ENCODE measurements around the gene FSD1.

FSD1 gene

DNA sequence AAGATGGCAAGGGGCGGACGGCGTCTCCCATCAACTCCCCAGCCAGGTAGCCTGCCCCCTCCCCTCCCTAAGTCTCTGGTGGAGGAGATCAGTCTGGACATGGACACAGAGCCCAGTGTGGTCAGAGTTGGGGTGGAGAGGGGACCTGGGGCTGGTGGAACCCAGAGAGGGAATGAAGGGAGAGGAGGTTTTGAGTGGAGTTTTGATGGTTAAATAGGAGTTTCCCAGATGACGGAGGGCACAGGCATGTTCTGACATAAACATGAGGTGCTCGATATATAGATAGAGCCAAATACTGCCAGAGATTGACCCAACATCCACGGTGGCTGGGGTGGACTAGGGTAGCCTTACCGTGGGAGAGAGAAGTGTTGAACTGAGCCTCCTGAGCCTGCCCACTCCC lies 14.1 kb downstream of the FSD1 start:
- TF ChIP-seq ZBTB7A (IDR thresholded peaks at IDR 0.05; ENCODE audit: low read depth) = no peak

DNA sequence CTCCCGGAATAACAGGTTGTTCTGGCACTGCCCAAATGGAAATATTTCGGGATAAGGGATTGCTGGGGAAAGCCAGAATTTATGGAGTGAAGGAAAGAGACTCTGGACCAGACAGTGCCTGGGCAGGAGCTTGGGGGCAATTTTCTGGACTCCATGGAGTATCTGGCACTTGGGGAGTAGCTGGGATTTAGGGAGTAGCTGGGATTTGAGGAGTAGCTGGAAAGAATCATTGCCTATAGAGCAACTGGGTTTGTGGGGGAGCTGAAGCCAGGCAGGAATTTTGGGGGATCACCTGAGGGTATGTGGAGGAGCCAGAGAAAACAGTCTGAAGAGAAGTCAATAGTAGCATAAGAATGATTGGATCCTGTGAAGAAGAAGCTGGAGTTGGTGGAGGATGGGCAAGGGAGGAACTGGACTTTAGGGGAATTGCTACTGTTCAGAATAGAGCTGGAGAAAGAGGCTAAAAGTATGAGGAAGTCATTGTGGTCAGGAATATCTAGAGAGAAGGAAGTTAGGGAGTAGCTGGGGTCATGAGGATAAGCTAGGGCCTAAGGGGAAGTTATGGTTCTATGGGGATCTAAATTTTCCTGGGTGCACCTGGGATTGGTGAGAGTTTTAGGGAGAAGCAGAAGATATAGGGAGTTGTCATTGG lies 14.8 kb downstream of the FSD1 start:
- TF ChIP-seq, protein P1, sequence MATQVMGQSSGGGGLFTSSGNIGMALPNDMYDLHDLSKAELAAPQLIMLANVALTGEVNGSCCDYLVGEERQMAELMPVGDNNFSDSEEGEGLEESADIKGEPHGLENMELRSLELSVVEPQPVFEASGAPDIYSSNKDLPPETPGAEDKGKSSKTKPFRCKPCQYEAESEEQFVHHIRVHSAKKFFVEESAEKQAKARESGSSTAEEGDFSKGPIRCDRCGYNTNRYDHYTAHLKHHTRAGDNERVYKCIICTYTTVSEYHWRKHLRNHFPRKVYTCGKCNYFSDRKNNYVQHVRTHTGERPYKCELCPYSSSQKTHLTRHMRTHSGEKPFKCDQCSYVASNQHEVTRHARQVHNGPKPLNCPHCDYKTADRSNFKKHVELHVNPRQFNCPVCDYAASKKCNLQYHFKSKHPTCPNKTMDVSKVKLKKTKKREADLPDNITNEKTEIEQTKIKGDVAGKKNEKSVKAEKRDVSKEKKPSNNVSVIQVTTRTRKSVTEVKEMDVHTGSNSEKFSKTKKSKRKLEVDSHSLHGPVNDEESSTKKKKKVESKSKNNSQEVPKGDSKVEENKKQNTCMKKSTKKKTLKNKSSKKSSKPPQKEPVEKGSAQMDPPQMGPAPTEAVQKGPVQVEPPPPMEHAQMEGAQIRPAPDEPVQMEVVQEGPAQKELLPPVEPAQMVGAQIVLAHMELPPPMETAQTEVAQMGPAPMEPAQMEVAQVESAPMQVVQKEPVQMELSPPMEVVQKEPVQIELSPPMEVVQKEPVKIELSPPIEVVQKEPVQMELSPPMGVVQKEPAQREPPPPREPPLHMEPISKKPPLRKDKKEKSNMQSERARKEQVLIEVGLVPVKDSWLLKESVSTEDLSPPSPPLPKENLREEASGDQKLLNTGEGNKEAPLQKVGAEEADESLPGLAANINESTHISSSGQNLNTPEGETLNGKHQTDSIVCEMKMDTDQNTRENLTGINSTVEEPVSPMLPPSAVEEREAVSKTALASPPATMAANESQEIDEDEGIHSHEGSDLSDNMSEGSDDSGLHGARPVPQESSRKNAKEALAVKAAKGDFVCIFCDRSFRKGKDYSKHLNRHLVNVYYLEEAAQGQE (IDR thresholded peaks at IDR 0.05; ENCODE audit: low read depth) = no peak
- TF ChIP-seq NFIC (IDR thresholded peaks at IDR 0.05) (no peak), YY1 (IDR thresholded peaks at IDR 0.05; ENCODE audit: low read depth) (no peak), TEAD4 (IDR thresholded peaks at IDR 0.05) (no peak), TAF1 (IDR thresholded peaks at IDR 0.05; ENCODE audit: low read depth) (no peak), EP300 (IDR thresholded peaks at IDR 0.05; ENCODE audit: borderline replicate concordance) (no peak), FOXM1 (IDR thresholded peaks at IDR 0.05; ENCODE audit: borderline replicate concordance, low read depth) (no peak), EGR1 (IDR thresholded peaks at IDR 0.05) (no peak), TCF12 (IDR thresholded peaks at IDR 0.05; ENCODE audit: low read depth) (no peak), CEBPB (IDR thresholded peaks at IDR 0.05) (no peak), RAD21 (IDR thresholded peaks at IDR 0.05; ENCODE audit: low read depth) (no peak), CREB1 (IDR thresholded peaks at IDR 0.05; ENCODE audit: low read depth) (no peak), ZBTB7A (IDR thresholded peaks at IDR 0.05; ENCODE audit: low read depth) (no peak)
- TF ChIP-seq, protein P2, sequence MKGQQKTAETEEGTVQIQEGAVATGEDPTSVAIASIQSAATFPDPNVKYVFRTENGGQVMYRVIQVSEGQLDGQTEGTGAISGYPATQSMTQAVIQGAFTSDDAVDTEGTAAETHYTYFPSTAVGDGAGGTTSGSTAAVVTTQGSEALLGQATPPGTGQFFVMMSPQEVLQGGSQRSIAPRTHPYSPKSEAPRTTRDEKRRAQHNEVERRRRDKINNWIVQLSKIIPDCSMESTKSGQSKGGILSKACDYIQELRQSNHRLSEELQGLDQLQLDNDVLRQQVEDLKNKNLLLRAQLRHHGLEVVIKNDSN (IDR thresholded peaks at IDR 0.05) = no peak
- TF ChIP-seq, protein P3, sequence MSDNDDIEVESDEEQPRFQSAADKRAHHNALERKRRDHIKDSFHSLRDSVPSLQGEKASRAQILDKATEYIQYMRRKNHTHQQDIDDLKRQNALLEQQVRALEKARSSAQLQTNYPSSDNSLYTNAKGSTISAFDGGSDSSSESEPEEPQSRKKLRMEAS (IDR thresholded peaks at IDR 0.05) = no peak

DNA sequence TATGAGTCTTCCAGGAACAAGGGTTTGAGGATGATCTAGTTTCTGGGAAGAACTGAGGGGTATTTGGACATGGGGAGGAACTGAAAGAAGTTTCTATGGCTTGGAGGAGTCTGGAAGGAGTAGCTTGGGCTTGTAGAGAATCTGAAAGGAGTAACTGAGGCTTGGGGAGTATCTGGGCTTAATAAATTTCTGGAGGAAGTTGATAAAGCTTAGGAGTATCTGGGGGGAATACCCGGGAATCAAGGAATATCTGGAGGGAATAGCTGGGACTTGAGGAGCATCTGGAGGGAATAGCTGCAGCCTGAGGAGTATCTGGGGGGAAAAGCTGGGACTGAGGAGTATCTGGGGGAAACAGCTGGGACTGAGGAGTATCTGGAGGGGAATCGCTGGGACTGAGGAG lies 16.0 kb downstream of the FSD1 start:
- TF ChIP-seq FOXM1 (IDR thresholded peaks at IDR 0.05; ENCODE audit: borderline replicate concordance, low read depth) (no peak), RAD21 (IDR thresholded peaks at IDR 0.05; ENCODE audit: low read depth) (no peak), CEBPB (IDR thresholded peaks at IDR 0.05) (no peak), EGR1 (IDR thresholded peaks at IDR 0.05) (no peak), YY1 (IDR thresholded peaks at IDR 0.05; ENCODE audit: low read depth) (no peak), TEAD4 (IDR thresholded peaks at IDR 0.05) (no peak), TAF1 (IDR thresholded peaks at IDR 0.05; ENCODE audit: low read depth) (no peak), ZBTB7A (IDR thresholded peaks at IDR 0.05; ENCODE audit: low read depth) (no peak), CREB1 (IDR thresholded peaks at IDR 0.05; ENCODE audit: low read depth) (no peak)
- TF ChIP-seq, protein P1 (IDR thresholded peaks at IDR 0.05; ENCODE audit: low read depth) = no peak

DNA sequence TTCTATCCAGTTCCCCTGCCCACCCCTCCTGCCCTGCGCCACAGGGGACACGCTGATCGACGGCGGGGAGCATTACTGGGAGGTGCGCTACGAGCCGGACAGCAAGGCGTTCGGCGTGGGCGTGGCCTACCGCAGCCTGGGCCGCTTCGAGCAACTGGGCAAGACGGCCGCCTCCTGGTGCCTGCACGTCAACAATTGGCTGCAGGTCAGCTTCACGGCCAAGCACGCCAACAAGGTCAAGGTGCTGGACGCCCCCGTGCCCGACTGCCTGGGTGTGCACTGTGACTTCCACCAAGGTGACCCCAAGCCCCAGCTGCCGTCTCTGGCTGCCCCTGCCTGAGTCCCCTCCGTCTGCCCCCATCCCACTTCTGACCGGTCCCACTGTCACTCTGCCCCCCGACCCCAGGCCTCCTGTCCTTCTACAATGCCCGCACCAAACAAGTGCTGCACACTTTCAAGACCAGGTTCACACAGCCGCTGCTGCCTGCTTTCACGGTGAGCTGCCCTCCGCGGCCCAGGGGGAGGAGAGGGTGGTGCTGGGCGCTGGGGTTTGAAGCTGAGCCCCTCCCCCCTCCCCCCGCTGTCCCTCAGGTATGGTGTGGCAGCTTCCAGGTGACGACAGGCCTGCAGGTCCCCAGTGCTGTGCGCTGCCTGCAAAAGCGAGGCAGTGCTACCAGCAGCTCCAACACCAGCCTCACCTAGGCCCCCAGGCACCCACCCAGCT lies 18.7 kb downstream of the FSD1 start:
- no peak for TF ChIP-seq TAF1 (IDR thresholded peaks at IDR 0.05; ENCODE audit: low read depth)

DNA sequence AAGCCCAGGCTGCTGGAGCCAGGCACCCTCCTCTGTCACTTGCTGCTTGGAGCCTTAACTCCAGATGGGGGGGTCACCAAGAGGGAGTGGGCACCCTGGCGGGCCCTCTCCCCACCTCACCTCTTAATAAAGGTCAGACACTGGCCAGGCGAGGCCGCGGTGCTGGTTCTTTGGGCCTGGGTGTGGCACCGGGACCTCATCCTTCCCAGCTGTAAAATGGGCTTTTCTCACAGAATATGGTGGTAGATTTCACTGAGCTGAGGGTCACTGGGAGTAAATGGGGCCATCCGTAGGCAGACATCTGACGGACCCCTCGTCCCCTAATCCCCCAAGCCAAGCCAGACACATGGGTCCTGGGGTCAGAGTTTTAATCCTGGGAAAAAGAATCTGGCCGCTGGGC lies 19.3 kb downstream of the FSD1 start:
- no peak for TF ChIP-seq CEBPB (IDR thresholded peaks at IDR 0.05)
- no peak for TF ChIP-seq RAD21 (IDR thresholded peaks at IDR 0.05; ENCODE audit: low read depth)
- no peak for TF ChIP-seq ZBTB7A (IDR thresholded peaks at IDR 0.05; ENCODE audit: low read depth)
- no peak for TF ChIP-seq NFIC (IDR thresholded peaks at IDR 0.05)
- TF ChIP-seq TAF1 (IDR thresholded peaks at IDR 0.05; ENCODE audit: low read depth) = no peak
- no peak for TF ChIP-seq TCF12 (IDR thresholded peaks at IDR 0.05; ENCODE audit: low read depth)
- TF ChIP-seq YY1 (IDR thresholded peaks at IDR 0.05; ENCODE audit: low read depth) = no peak
- TF ChIP-seq EP300 (IDR thresholded peaks at IDR 0.05; ENCODE audit: borderline replicate concordance) = no peak
- TF ChIP-seq, protein P3 (IDR thresholded peaks at IDR 0.05) = no peak
- TF ChIP-seq CREB1 (IDR thresholded peaks at IDR 0.05; ENCODE audit: low read depth) = no peak

DNA sequence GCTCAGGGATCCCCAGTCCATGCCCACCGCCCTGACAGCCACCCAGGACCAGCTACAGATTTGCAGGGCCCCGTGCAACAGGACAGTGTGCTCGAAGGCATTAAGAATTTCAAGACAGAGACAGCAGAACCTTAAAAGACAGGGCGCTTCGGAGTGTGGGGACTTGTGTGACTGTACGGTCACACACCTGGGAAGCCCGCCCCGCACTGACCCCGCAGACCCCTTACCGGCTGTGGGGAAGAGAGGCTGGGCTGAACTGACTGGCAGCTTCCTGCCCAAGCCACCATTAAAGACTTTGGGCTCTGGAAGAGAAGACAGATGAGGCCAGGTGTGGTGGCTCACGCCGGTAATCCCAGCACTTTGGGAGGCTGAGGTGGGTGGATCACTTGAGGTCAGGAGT lies 19.8 kb downstream of the FSD1 start:
- TF ChIP-seq, protein P1 (IDR thresholded peaks at IDR 0.05; ENCODE audit: low read depth) = no peak
- TF ChIP-seq FOXM1 (IDR thresholded peaks at IDR 0.05; ENCODE audit: borderline replicate concordance, low read depth) = no peak
- no peak for TF ChIP-seq ZBTB7A (IDR thresholded peaks at IDR 0.05; ENCODE audit: low read depth)
- TF ChIP-seq CREB1 (IDR thresholded peaks at IDR 0.05; ENCODE audit: low read depth) = no peak
- no peak for TF ChIP-seq YY1 (IDR thresholded peaks at IDR 0.05; ENCODE audit: low read depth)
- TF ChIP-seq EGR1 (IDR thresholded peaks at IDR 0.05) = no peak
- TF ChIP-seq NFIC (IDR thresholded peaks at IDR 0.05) = no peak
- no peak for TF ChIP-seq TAF1 (IDR thresholded peaks at IDR 0.05; ENCODE audit: low read depth)
- TF ChIP-seq TCF12 (IDR thresholded peaks at IDR 0.05; ENCODE audit: low read depth) = no peak
- no peak for TF ChIP-seq CEBPB (IDR thresholded peaks at IDR 0.05)
- TF ChIP-seq, protein P2 (IDR thresholded peaks at IDR 0.05) = no peak
- no peak for TF ChIP-seq TEAD4 (IDR thresholded peaks at IDR 0.05)

Measured in Ishikawa (cell line).